Liver (tissue), 9 donors: ENCODE results near the gene MRC1. TPM values are rescaled to one million over a fixed set of nuclear protein-coding genes. Genes with fewer than 3 reads are reported as not detected.

ENCODE experiments used
- DNase-seq: peaks from one replicate; pipeline ENCODE4 v3.0.0-alpha.2; 2017; ENCODE audit warnings: low spot score
- H3K27ac ChIP-seq, 2 donors: one replicate each; pipeline ENCODE4 v1.7.0; 2013; ENCODE audit warnings: inconsistent platforms in 2 of 2, low read length in 2 of 2, control low read depth in 1 of 2, low read depth in 1 of 2, mild to moderate bottlenecking in 1 of 2
- H3K27me3 ChIP-seq, 4 donors: one replicate each; pipeline versions ENCODE4 v1.6.1 to v1.7.0; 2013; ENCODE audit warnings: low read length in 3 of 4, inconsistent platforms in 1 of 4, mild to moderate bottlenecking in 1 of 4, moderate library complexity in 1 of 4; ENCODE audit not compliant: control insufficient read depth in 4 of 4, insufficient read depth in 4 of 4
- H3K36me3 ChIP-seq, 4 donors: one replicate each; pipeline versions ENCODE4 v1.6.1 to v1.7.0; 2013; ENCODE audit warnings: low read length in 3 of 4, mild to moderate bottlenecking in 3 of 4, low read depth in 1 of 4, moderate library complexity in 1 of 4; ENCODE audit not compliant: control insufficient read depth in 4 of 4, insufficient read depth in 3 of 4
- H3K4me1 ChIP-seq, 4 donors: one replicate each; pipeline versions ENCODE4 v1.6.1 to v1.7.0; 2013; ENCODE audit warnings: low read length in 3 of 4, mild to moderate bottlenecking in 3 of 4, moderate library complexity in 1 of 4; ENCODE audit not compliant: control insufficient read depth in 4 of 4, insufficient read depth in 4 of 4
- H3K4me3 ChIP-seq, 3 donors: one replicate each; pipeline versions ENCODE4 v1.6.1 to v1.7.0; 2013; ENCODE audit warnings: low read length in 3 of 3, control low read depth in 1 of 3, low read depth in 1 of 3, mild to moderate bottlenecking in 1 of 3
- H3K9ac ChIP-seq, 2 donors: one replicate each; pipeline ENCODE4 v1.7.0; 2013; ENCODE audit warnings: low read length in 2 of 2, mild to moderate bottlenecking in 2 of 2, moderate library complexity in 2 of 2, control low read depth in 1 of 2, low read depth in 1 of 2
- H3K9me3 ChIP-seq, 4 donors: one replicate each; pipeline versions ENCODE4 v1.6.1 to v1.7.0; 2013; ENCODE audit warnings: low read length in 3 of 4; ENCODE audit not compliant: control insufficient read depth in 4 of 4
- CTCF ChIP-seq: fragments of 150-350 bp; IDR thresholded peaks from 2 replicates; pipeline ENCODE4 v1.5.1; 2017; ENCODE audit warnings: improper control_type of control experiment, low read depth, low read length; ENCODE audit not compliant: missing input control
- EGR1 ChIP-seq, 2 donors: IDR thresholded peaks; 2 replicates each; pipeline ENCODE4 v1.6.1; 2016 to 2018; ENCODE audit warnings: antibody characterized with exemption in 2 of 2, low read depth in 2 of 2
- FOXA1 ChIP-seq: IDR thresholded peaks from 2 replicates; pipeline ENCODE4 v1.6.1; 2016; ENCODE audit warnings: antibody characterized with exemption
- FOXA2 ChIP-seq: IDR thresholded peaks from 2 replicates; pipeline ENCODE4 v1.6.1; 2016; ENCODE audit warnings: antibody characterized with exemption
- GABPA ChIP-seq, 2 donors: IDR thresholded peaks in 1 of 2; conservative IDR thresholded peaks in 1 of 2; 2 replicates each; pipeline ENCODE4 v1.6.1; 2016; ENCODE audit warnings: antibody characterized with exemption in 2 of 2, mild to moderate bottlenecking in 1 of 2, moderate library complexity in 1 of 2
- HNF4A ChIP-seq, 2 donors: conservative IDR thresholded peaks; 2 replicates each; pipeline ENCODE4 v1.6.1; 2016; ENCODE audit warnings: antibody characterized with exemption in 2 of 2, mild to moderate bottlenecking in 2 of 2
- HNF4G ChIP-seq: IDR thresholded peaks from 2 replicates; pipeline ENCODE4 v1.6.1; 2016; ENCODE audit warnings: antibody characterized with exemption
- JUND ChIP-seq, 2 donors: IDR thresholded peaks; 2 replicates each; pipeline ENCODE4 v1.6.1; 2016; ENCODE audit warnings: antibody characterized with exemption in 2 of 2
- MAX ChIP-seq: IDR thresholded peaks from 2 replicates; pipeline ENCODE4 v1.6.1; 2016; ENCODE audit warnings: antibody characterized with exemption
- NR2F2 ChIP-seq: IDR thresholded peaks from 2 replicates; pipeline ENCODE4 v1.6.1; 2016; ENCODE audit warnings: antibody characterized with exemption
- RAD21 ChIP-seq, 2 donors: IDR thresholded peaks; 2 replicates each; pipeline ENCODE4 v1.6.1; 2016; ENCODE audit warnings: antibody characterized with exemption in 2 of 2, mild to moderate bottlenecking in 2 of 2
- RXRA ChIP-seq, 2 donors: IDR thresholded peaks; 2 replicates each; pipeline ENCODE4 v1.6.1; 2017 to 2018; ENCODE audit warnings: antibody characterized with exemption in 2 of 2, mild to moderate bottlenecking in 1 of 2
- SP1 ChIP-seq: IDR thresholded peaks from 2 replicates; pipeline ENCODE4 v1.6.1; 2018; ENCODE audit warnings: antibody characterized with exemption, mild to moderate bottlenecking
- TAF1 ChIP-seq: conservative IDR thresholded peaks from 2 replicates; pipeline ENCODE4 v1.6.1; 2016; ENCODE audit warnings: antibody characterized with exemption, mild to moderate bottlenecking
- YY1 ChIP-seq: IDR thresholded peaks from 2 replicates; pipeline ENCODE4 v1.6.1; 2016; ENCODE audit warnings: antibody characterized with exemption, mild to moderate bottlenecking
- ZBTB33 ChIP-seq: IDR thresholded peaks from 2 replicates; pipeline ENCODE4 v1.6.1; 2016; ENCODE audit warnings: antibody characterized with exemption
- WGBS: extraction: QIAGEN DNeasy Blood & Tissue Kit; methylation state at CpG from one replicate; pipeline ENCODE4 v1.1.7; 2013; 5-methylcytosine and 5-hydroxymethylcytosine counted together
- polyA plus RNA-seq, 2 donors: library from polyadenylated mRNA; stranded (reverse) in 1 of 2; unstranded in 1 of 2; fragments of 200-250 nt in 1 of 2; fragments of >200 nt in 1 of 2; fragmentation: Nextera tagmentation in 1 of 2; extraction: Ambion mirVana in 1 of 2; gene quantifications; one replicate each; pipeline versions ENCODE4 v1.2.1 to v1.2.3, GENCODE V29; 2013 to 2015
- total RNA-seq, 2 donors: library from RNA; depleted of rRNA; stranded (reverse); fragments of >200 nt; gene quantifications; one replicate each; pipeline ENCODE4 v1.2.3, GENCODE V29; 2014
- TF ChIP-seq, protein P1 (sequence below): IDR thresholded peaks from 2 replicates; pipeline ENCODE4 v1.6.1; 2016; ENCODE audit warnings: antibody characterized with exemption, mild to moderate bottlenecking
- donor health status: healthy.
- donor health status: healthy.
- donor health status: healthy.
- donor health status: healthy.
- donor health status: healthy.

The MRC1 gene
- total and polyA plus RNA-seq, 4 donors = 9.2 to 47.0 (median 34.1) TPM

- TF ChIP-seq NR2F2 (no peak), HNF4A (conservative IDR thresholded peaks at IDR 0.05) (no peak), JUND (IDR thresholded peaks at IDR 0.05) (no peak), SP1 (no peak), RXRA (IDR thresholded peaks at IDR 0.05) (no peak), TAF1 (no peak)
- TF ChIP-seq, protein P1, sequence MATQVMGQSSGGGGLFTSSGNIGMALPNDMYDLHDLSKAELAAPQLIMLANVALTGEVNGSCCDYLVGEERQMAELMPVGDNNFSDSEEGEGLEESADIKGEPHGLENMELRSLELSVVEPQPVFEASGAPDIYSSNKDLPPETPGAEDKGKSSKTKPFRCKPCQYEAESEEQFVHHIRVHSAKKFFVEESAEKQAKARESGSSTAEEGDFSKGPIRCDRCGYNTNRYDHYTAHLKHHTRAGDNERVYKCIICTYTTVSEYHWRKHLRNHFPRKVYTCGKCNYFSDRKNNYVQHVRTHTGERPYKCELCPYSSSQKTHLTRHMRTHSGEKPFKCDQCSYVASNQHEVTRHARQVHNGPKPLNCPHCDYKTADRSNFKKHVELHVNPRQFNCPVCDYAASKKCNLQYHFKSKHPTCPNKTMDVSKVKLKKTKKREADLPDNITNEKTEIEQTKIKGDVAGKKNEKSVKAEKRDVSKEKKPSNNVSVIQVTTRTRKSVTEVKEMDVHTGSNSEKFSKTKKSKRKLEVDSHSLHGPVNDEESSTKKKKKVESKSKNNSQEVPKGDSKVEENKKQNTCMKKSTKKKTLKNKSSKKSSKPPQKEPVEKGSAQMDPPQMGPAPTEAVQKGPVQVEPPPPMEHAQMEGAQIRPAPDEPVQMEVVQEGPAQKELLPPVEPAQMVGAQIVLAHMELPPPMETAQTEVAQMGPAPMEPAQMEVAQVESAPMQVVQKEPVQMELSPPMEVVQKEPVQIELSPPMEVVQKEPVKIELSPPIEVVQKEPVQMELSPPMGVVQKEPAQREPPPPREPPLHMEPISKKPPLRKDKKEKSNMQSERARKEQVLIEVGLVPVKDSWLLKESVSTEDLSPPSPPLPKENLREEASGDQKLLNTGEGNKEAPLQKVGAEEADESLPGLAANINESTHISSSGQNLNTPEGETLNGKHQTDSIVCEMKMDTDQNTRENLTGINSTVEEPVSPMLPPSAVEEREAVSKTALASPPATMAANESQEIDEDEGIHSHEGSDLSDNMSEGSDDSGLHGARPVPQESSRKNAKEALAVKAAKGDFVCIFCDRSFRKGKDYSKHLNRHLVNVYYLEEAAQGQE = no peak
- 68% methylated on average over 2 of the region's 2 CpGs for WGBS
- H3K9me3 ChIP-seq = no peaks in the 10 kb centered on the region
- H3K27ac ChIP-seq = no peak overlapping the region
- no peaks in the 10 kb centered on the region for H3K36me3 ChIP-seq
- DNase-seq = no peak
- no peak overlapping the region for H3K9ac ChIP-seq
- H3K4me1 ChIP-seq = no peaks in the 10 kb centered on the region
- no peak overlapping the region for H3K4me3 ChIP-seq
- H3K27me3 ChIP-seq = no peaks in the 10 kb centered on the region
Measured at GRCh38 chr10:17867056-17867455, 57.9 kb downstream of the MRC1 start.

- no peaks in the 10 kb centered on the region for H3K27me3 ChIP-seq
- DNase-seq = no peak
- H3K4me3 ChIP-seq = no peak overlapping the region
- H3K36me3 ChIP-seq = no peaks in the 10 kb centered on the region
- no peaks in the 10 kb centered on the region for H3K4me1 ChIP-seq
- no peak overlapping the region for H3K27ac ChIP-seq
- no peaks in the 10 kb centered on the region for H3K9me3 ChIP-seq
- no peak for TF ChIP-seq JUND (IDR thresholded peaks at IDR 0.05)
- no peak for TF ChIP-seq NR2F2
- no peak for TF ChIP-seq GABPA (IDR thresholded peaks at IDR 0.05 in 1 of 2, conservative IDR thresholded peaks at IDR 0.05 in 1 of 2)
- TF ChIP-seq RAD21 (IDR thresholded peaks at IDR 0.05) = no peak
- no peak for TF ChIP-seq ZBTB33
- TF ChIP-seq CTCF = no peak
- no peak for TF ChIP-seq MAX
- TF ChIP-seq FOXA2 = no peak
- TF ChIP-seq HNF4G = no peak
- no peak for TF ChIP-seq FOXA1
- no peak for TF ChIP-seq SP1
- no peak for TF ChIP-seq EGR1 (IDR thresholded peaks at IDR 0.05; ENCODE audit: low read depth in 2 of 2)
- TF ChIP-seq, protein P1 = no peak
- no peak for TF ChIP-seq YY1
- 69% methylated on average over 6 of the region's 6 CpGs for WGBS
- no peak overlapping the region for H3K9ac ChIP-seq
Measured at GRCh38 chr10:17871036-17871435, 61.9 kb downstream of the MRC1 start.
